HepG2 (cell line): Measurements from ENCODE around the gene PPP4C. TPM values are rescaled to one million over a fixed set of nuclear protein-coding genes. Genes with fewer than 3 reads are reported as not detected.

Source experiments
- ARID5B ChIP-seq: IDR thresholded peaks from 2 replicates; pipeline ENCODE4 v1.4.0; 2020; ENCODE audit warnings: mild to moderate bottlenecking, missing genetic modification reagents
- ATAD3A ChIP-seq: sonication (generic); formaldehyde crosslinking; IDR thresholded peaks from 2 replicates; pipeline ENCODE4 v1.4.0; 2020; ENCODE audit warnings: missing genetic modification reagents
- BORCS8-MEF2B ChIP-seq: sonication (generic); formaldehyde crosslinking; IDR thresholded peaks from 2 replicates; pipeline ENCODE4 v1.8.0; 2022; ENCODE audit warnings: mild to moderate bottlenecking, missing genetic modification reagents
- GLI4 ChIP-seq: sonication (generic); formaldehyde crosslinking; IDR thresholded peaks from 2 replicates; pipeline ENCODE4 v1.5.1; 2020; ENCODE audit warnings: missing genetic modification reagents, mild to moderate bottlenecking, moderate library complexity, borderline replicate concordance
- HNRNPLL ChIP-seq: fragments of 200-400 bp; formaldehyde crosslinking; IDR thresholded peaks from 2 replicates; pipeline ENCODE4 v1.6.1; 2017; ENCODE audit warnings: mild to moderate bottlenecking, low read depth, low read length; ENCODE audit not compliant: poor library complexity, severe bottlenecking
- ISX ChIP-seq: sonication (generic); formaldehyde crosslinking; conservative IDR thresholded peaks from 2 replicates; pipeline ENCODE4 v1.5.0; 2020; ENCODE audit warnings: missing genetic modification reagents
- KAT2B ChIP-seq: fragments of 150-350 bp; IDR thresholded peaks from 2 replicates; pipeline ENCODE4 v1.6.1; 2014; ENCODE audit warnings: low read depth, low read length, borderline replicate concordance
- NFIC ChIP-seq: IDR thresholded peaks from 2 replicates; pipeline ENCODE4 v1.6.1; 2012; ENCODE audit warnings: mild to moderate bottlenecking, low read length, inconsistent platforms
- NFYC ChIP-seq: IDR thresholded peaks from 2 replicates; pipeline ENCODE4 v1.6.1; 2016; ENCODE audit warnings: missing genetic modification reagents, missing compliant biosample characterization
- RBM39 ChIP-seq: fragments of 200-400 bp; formaldehyde crosslinking; IDR thresholded peaks from one replicate; pipeline ENCODE4 v1.6.1; 2018; ENCODE audit warnings: antibody characterized with exemption, mild to moderate bottlenecking, low read depth, low read length; ENCODE audit not compliant: poor library complexity, severe bottlenecking
- SMARCC2 ChIP-seq: fragments of 450-650 bp; IDR thresholded peaks from 2 replicates; pipeline ENCODE4 v1.6.1; 2017; ENCODE audit warnings: antibody characterized with exemption, mild to moderate bottlenecking
- SP4 ChIP-seq: sonication (generic); formaldehyde crosslinking; IDR thresholded peaks from 2 replicates; pipeline ENCODE4 v1.8.1; 2023; ENCODE audit warnings: mild to moderate bottlenecking, missing genetic modification reagents
- SRSF4 ChIP-seq: fragments of 200-400 bp; formaldehyde crosslinking; IDR thresholded peaks from one replicate; pipeline ENCODE4 v1.6.1; 2018; ENCODE audit warnings: mild to moderate bottlenecking, low read depth, low read length, moderate library complexity; ENCODE audit not compliant: poor library complexity, severe bottlenecking
- YY1 ChIP-seq: IDR thresholded peaks from 2 replicates; pipeline ENCODE4 v1.6.1; 2011; ENCODE audit warnings: low read length, low read depth, moderate library complexity, mild to moderate bottlenecking; ENCODE audit not compliant: insufficient read depth, insufficient replicate concordance
- ZNF142 ChIP-seq: sonication (generic); formaldehyde crosslinking; IDR thresholded peaks from 2 replicates; pipeline ENCODE4 v1.4.0; 2020; ENCODE audit warnings: missing genetic modification reagents
- ZNF317 ChIP-seq: sonication (generic); formaldehyde crosslinking; IDR thresholded peaks from 2 replicates; pipeline ENCODE4 v1.5.0; 2020; ENCODE audit warnings: mild to moderate bottlenecking, missing genetic modification reagents
- ZNF564 ChIP-seq: sonication (generic); formaldehyde crosslinking; IDR thresholded peaks from 2 replicates; pipeline ENCODE4 v1.8.1; 2023; ENCODE audit warnings: mild to moderate bottlenecking, missing genetic modification reagents
- ZNF607 ChIP-seq: sonication (generic); formaldehyde crosslinking; IDR thresholded peaks from 2 replicates; pipeline ENCODE4 v1.5.1; 2020; ENCODE audit warnings: missing genetic modification reagents, mild to moderate bottlenecking, borderline replicate concordance
- ZNF652 ChIP-seq: IDR thresholded peaks from 2 replicates; pipeline ENCODE4 v1.6.1; 2016; ENCODE audit warnings: low read depth, borderline replicate concordance
- ZNF672 ChIP-seq: sonication (generic); formaldehyde crosslinking; IDR thresholded peaks from 2 replicates; pipeline ENCODE4 v1.8.1; 2022; ENCODE audit warnings: missing genetic modification reagents
- polyA plus RNA-seq, 8 experiments: library from polyadenylated mRNA; depleted of rRNA in 3 of 8; stranded (reverse) in 7 of 8; unstranded in 1 of 8; fragments of >200 nt; fragmentation: Illumina TruSeq in 4 of 8; extraction: Trizol in 4 of 8; gene quantifications; 2 replicates each; pipeline versions ENCODE4 v1.2.1 to v1.2.3, GENCODE V29; 2011 to 2016; ENCODE audit warnings: low read depth in 4 of 8, missing spikeins in 1 of 8, mixed read lengths in 1 of 8; ENCODE audit not compliant: insufficient read depth in 1 of 8
- total RNA-seq, 5 experiments: library from RNA; depleted of rRNA; stranded (reverse); fragments of >200 nt; fragmentation: Illumina TruSeq; extraction: Trizol; gene quantifications; 2 replicates each; pipeline ENCODE4 v1.2.3, GENCODE V29; 2016; ENCODE audit warnings: low read depth in 1 of 5

PPP4C gene
- total and polyA plus RNA-seq, 2 of the 13 experiments (the other 11 are each of a cell fraction or from before 2014, with no cell fraction given) = 176 to 220 TPM

DNA sequence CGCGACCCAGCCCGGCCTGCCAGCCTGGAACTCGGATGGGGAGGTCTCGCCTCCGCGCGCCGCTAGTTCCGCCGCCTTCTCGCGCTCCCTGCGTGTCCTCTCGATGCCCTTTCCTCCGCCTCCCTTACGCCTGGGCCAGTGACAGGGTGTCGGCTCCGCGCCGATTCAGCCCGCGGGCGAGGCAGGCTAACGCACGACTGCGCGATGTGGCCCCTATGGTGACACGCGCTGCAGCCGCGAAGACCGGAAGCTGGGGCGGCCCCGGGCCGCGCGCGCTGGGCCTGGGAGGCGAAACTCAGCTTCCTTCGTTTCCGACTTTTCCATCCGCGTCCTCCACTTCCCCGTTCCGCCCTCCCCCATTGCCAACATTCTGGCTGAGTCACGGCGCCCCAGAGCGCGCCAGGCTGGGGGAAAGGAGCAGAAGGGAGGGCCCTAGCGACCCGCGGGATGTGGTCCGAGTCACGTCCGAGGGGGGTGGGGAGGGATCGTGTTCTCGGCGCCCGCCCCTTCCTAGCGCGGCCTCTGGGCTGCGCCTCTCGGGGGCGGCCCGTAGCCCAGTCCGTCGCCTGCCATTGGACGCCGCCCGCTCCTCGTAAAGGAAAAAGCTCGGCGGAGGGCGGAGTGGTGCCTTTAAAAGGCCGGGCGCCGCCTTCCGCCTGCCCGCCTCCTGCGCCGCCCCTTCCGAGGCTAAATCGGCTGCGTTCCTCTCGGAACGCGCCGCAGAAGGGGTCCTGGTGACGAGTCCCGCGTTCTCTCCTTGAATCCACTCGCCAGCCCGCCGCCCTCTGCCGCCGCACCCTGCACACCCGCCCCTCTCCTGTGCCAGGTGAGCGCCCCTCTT lies 10.5 kb upstream of the PPP4C start, which contains the start of gene ALDOA (continued):
- TF ChIP-seq YY1 = peak; percentile 82
- peak; percentile 84 for TF ChIP-seq NFYC (CRISPR knock-in tag)
- TF ChIP-seq ISX (CRISPR knock-in tag) = 0 out of 2 replicates have a peak, but pooled peaks have one; percentile 36
- peak; percentile 93 for TF ChIP-seq HNRNPLL
- peak; percentile 98 for TF ChIP-seq SP4 (CRISPR knock-in tag)
- TF ChIP-seq RBM39 = peak; percentile 98
- TF ChIP-seq KAT2B = no peak
- peak; percentile 93 for TF ChIP-seq ZNF317 (CRISPR knock-in tag)
- peak; percentile 96 for TF ChIP-seq ZNF564 (CRISPR knock-in tag)
- TF ChIP-seq SRSF4 = peak; percentile 66
- peak; percentile 54; the same call in 1 of the 2 replicates for TF ChIP-seq ATAD3A
- no peak for TF ChIP-seq SMARCC2
- 0 out of 2 replicates have a peak, but pooled peaks have one; percentile 37 for TF ChIP-seq NFIC
- TF ChIP-seq ZNF142 (CRISPR knock-in tag) = peak; percentile 85
- TF ChIP-seq GLI4 (CRISPR knock-in tag) = peak; percentile 44
- TF ChIP-seq ZNF652 = no peak
- no peak; the same call in none of the 2 replicates for TF ChIP-seq ARID5B (CRISPR knock-in tag)
- TF ChIP-seq ZNF672 (CRISPR knock-in tag) = 0 out of 2 replicates have a peak, but pooled peaks have one; percentile 3
- peak; percentile 100 for TF ChIP-seq ZNF607 (CRISPR knock-in tag)
- TF ChIP-seq BORCS8-MEF2B (CRISPR knock-in tag) = peak; percentile 85
